A549 (cell line): ENCODE measurements around the gene DNAJB13.

Experiments used
- BHLHE40 ChIP-seq: IDR thresholded peaks from 2 replicates; pipeline ENCODE4 v1.6.1; 2012; ENCODE audit warnings: low read depth, low read length, inconsistent platforms
- CHD2 ChIP-seq: fragments of 150-350 bp; IDR thresholded peaks from 2 replicates; pipeline ENCODE4 v1.6.1; 2014; ENCODE audit warnings: low read length; ENCODE audit not compliant: partially characterized antibody
- EP300 ChIP-seq, 2 experiments: fragments of >200 bp; sonication (Bioruptor Twin); formaldehyde crosslinking; IDR thresholded peaks; 2 replicates in 1 of 2; 3 replicates in 1 of 2; pipeline ENCODE4 v1.6.1; 2016 to 2017
- HDAC2 ChIP-seq: fragments of 200-600 bp; sonication (generic); IDR thresholded peaks from 2 replicates; pipeline ENCODE4 v1.6.1; 2016
- HOXA7 ChIP-seq: fragments of 250-450 bp; sonication (Bioruptor Pico); IDR thresholded peaks from 2 replicates; pipeline ENCODE4 v1.5.0; 2020; ENCODE audit warnings: mild to moderate bottlenecking, moderate library complexity
- MAX ChIP-seq: IDR thresholded peaks from 2 replicates; pipeline ENCODE4 v1.6.1; 2012
- TF ChIP-seq, protein P1 (sequence below): fragments of >200 bp; sonication (Bioruptor Twin); formaldehyde crosslinking; IDR thresholded peaks from 3 replicates; pipeline ENCODE4 v1.5.1; 2016

GRCh38 chr11:73961321-73961720 is 10.5 kb downstream of the DNAJB13 start:
- TF ChIP-seq, protein P1, sequence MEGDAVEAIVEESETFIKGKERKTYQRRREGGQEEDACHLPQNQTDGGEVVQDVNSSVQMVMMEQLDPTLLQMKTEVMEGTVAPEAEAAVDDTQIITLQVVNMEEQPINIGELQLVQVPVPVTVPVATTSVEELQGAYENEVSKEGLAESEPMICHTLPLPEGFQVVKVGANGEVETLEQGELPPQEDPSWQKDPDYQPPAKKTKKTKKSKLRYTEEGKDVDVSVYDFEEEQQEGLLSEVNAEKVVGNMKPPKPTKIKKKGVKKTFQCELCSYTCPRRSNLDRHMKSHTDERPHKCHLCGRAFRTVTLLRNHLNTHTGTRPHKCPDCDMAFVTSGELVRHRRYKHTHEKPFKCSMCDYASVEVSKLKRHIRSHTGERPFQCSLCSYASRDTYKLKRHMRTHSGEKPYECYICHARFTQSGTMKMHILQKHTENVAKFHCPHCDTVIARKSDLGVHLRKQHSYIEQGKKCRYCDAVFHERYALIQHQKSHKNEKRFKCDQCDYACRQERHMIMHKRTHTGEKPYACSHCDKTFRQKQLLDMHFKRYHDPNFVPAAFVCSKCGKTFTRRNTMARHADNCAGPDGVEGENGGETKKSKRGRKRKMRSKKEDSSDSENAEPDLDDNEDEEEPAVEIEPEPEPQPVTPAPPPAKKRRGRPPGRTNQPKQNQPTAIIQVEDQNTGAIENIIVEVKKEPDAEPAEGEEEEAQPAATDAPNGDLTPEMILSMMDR, result no peak
- no peak for TF ChIP-seq MAX
- no peak for TF ChIP-seq BHLHE40
- no peak for TF ChIP-seq EP300 (IDR thresholded peaks at IDR 0.05)
- TF ChIP-seq HOXA7 (CRISPR knock-in tag), result no peak
- no peak for TF ChIP-seq HDAC2
- TF ChIP-seq CHD2, result no peak
